ENCODE data around the gene CLEC11A. TPM values are rescaled to one million over a fixed set of nuclear protein-coding genes. Genes with fewer than 3 reads are reported as not detected.
A peak's percentile ranks its signal among the peaks of the same experiment; 100 is the strongest.

CLEC11A gene, protein sequence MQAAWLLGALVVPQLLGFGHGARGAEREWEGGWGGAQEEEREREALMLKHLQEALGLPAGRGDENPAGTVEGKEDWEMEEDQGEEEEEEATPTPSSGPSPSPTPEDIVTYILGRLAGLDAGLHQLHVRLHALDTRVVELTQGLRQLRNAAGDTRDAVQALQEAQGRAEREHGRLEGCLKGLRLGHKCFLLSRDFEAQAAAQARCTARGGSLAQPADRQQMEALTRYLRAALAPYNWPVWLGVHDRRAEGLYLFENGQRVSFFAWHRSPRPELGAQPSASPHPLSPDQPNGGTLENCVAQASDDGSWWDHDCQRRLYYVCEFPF
- 25.0 TPM for total RNA-seq

- Histone ChIP-seq H3K9me3 (no peaks in the 10 kb centered on the region), H3K4me1 (peaks cover 52% of the 10 kb centered on the region), H3K27me3 (no peaks in the 10 kb centered on the region), H3K36me3 (no peaks in the 10 kb centered on the region), H3K27ac (peak within 1 kb of the TSS; percentile 75), H3K4me3 (peak within 1 kb of the TSS; percentile 72 to 78)
- DNase-seq (ENCODE audit: extremely low spot score in 2 of 2) = no peak
- intact Hi-C loops (cut with DNase I) = no loop called here
- TF ChIP-seq POLR2AphosphoS5 (IDR thresholded peaks at IDR 0.05; ENCODE audit: insufficient read depth in 1 of 2, low read depth in 1 of 2) (peak in 1 of 2 donors; percentile 51), POLR2A (IDR thresholded peaks at IDR 0.05) (peak in 1 of 2 donors; percentile 6)
- TF ChIP-seq, protein P1, sequence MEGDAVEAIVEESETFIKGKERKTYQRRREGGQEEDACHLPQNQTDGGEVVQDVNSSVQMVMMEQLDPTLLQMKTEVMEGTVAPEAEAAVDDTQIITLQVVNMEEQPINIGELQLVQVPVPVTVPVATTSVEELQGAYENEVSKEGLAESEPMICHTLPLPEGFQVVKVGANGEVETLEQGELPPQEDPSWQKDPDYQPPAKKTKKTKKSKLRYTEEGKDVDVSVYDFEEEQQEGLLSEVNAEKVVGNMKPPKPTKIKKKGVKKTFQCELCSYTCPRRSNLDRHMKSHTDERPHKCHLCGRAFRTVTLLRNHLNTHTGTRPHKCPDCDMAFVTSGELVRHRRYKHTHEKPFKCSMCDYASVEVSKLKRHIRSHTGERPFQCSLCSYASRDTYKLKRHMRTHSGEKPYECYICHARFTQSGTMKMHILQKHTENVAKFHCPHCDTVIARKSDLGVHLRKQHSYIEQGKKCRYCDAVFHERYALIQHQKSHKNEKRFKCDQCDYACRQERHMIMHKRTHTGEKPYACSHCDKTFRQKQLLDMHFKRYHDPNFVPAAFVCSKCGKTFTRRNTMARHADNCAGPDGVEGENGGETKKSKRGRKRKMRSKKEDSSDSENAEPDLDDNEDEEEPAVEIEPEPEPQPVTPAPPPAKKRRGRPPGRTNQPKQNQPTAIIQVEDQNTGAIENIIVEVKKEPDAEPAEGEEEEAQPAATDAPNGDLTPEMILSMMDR (IDR thresholded peaks at IDR 0.05) = no peak
Observed at GRCh38 chr19:50723069-50723468, at the start of gene CLEC11A. Gene CLEC11A (plus strand): TSS chr19:50723364. CDS start chr19:50723526, 162 bp downstream.

GRCh38 chr19:50676625-50677197 lies 46.5 kb upstream of the CLEC11A start:
- no peak for DNase-seq (ENCODE audit: extremely low spot score in 2 of 2)
- Histone ChIP-seq H3K4me1 (no peaks in the 10 kb centered on the region), H3K36me3 (no peaks in the 10 kb centered on the region), H3K27me3 (no peaks in the 10 kb centered on the region), H3K9me3 (no peaks in the 10 kb centered on the region), H3K27ac (no peak overlapping the region), H3K4me3 (no peak overlapping the region)
- intact Hi-C loops (cut with DNase I) = no loop called here
- TF ChIP-seq, protein P1 (IDR thresholded peaks at IDR 0.05) = no peak
- TF ChIP-seq POLR2AphosphoS5 (IDR thresholded peaks at IDR 0.05; ENCODE audit: insufficient read depth in 1 of 2, low read depth in 1 of 2) = no peak
- TF ChIP-seq POLR2A (IDR thresholded peaks at IDR 0.05) = no peak

DNA sequence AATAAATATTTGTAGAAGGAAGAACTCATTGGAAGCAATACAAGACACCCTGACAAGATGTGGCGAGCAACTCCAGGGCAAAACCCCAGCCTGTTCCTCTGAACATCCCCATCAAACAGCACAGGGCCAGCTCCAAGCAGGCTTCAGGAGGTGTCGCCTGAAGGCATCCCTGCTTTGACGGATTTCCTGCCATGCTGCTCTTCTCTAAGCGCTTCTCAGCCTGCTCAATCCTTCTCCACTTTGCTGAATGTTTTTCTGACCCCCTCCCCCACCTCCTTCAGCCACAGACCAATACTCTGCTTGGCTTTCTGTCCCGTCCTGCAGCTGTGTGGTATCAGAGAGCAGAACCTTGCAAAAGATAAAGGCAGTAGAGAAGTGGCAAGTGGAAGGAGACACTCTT lies 45.5 kb upstream of the CLEC11A start:
- no peak overlapping the region for H3K4me3 ChIP-seq
- H3K27me3 ChIP-seq = no peaks in the 10 kb centered on the region
- H3K27ac ChIP-seq = no peak overlapping the region
- intact Hi-C loops (cut with DNase I) = no loop called here
- H3K36me3 ChIP-seq = no peaks in the 10 kb centered on the region
- H3K9me3 ChIP-seq = no peaks in the 10 kb centered on the region
- DNase-seq (ENCODE audit: extremely low spot score in 2 of 2) = no peak
- H3K4me1 ChIP-seq = no peaks in the 10 kb centered on the region
- TF ChIP-seq, protein P1 (IDR thresholded peaks at IDR 0.05) = no peak
- TF ChIP-seq POLR2AphosphoS5 (IDR thresholded peaks at IDR 0.05; ENCODE audit: insufficient read depth in 1 of 2, low read depth in 1 of 2) (no peak), POLR2A (IDR thresholded peaks at IDR 0.05) (no peak)

- Histone ChIP-seq H3K4me1 (no peaks in the 10 kb centered on the region), H3K36me3 (no peaks in the 10 kb centered on the region), H3K9me3 (no peaks in the 10 kb centered on the region), H3K4me3 (no peak overlapping the region), H3K27ac (no peak overlapping the region), H3K27me3 (no peaks in the 10 kb centered on the region)
- intact Hi-C loops (cut with DNase I) = no loop called here
- TF ChIP-seq, protein P1 (IDR thresholded peaks at IDR 0.05) = no peak
- no peak for TF ChIP-seq POLR2A (IDR thresholded peaks at IDR 0.05)
- no peak for TF ChIP-seq POLR2AphosphoS5 (IDR thresholded peaks at IDR 0.05; ENCODE audit: insufficient read depth in 1 of 2, low read depth in 1 of 2)
- no peak for DNase-seq (ENCODE audit: extremely low spot score in 2 of 2)
Observed at GRCh38 chr19:50678323-50678722, 44.8 kb upstream of the CLEC11A start.
